ENCODE data around the gene HECTD2. TPM values are rescaled to one million over a fixed set of nuclear protein-coding genes. Genes with fewer than 3 reads are reported as not detected.
"Not testable (repeated sequence)": the region's sequence is repeated elsewhere in the genome, so short reads cannot be mapped to it uniquely, and the experiment has no call there.

Gene HECTD2
- total RNA-seq, 8 experiments from 2014 or later, result 4.5 to 28.1 (median 18.3) TPM

DNA sequence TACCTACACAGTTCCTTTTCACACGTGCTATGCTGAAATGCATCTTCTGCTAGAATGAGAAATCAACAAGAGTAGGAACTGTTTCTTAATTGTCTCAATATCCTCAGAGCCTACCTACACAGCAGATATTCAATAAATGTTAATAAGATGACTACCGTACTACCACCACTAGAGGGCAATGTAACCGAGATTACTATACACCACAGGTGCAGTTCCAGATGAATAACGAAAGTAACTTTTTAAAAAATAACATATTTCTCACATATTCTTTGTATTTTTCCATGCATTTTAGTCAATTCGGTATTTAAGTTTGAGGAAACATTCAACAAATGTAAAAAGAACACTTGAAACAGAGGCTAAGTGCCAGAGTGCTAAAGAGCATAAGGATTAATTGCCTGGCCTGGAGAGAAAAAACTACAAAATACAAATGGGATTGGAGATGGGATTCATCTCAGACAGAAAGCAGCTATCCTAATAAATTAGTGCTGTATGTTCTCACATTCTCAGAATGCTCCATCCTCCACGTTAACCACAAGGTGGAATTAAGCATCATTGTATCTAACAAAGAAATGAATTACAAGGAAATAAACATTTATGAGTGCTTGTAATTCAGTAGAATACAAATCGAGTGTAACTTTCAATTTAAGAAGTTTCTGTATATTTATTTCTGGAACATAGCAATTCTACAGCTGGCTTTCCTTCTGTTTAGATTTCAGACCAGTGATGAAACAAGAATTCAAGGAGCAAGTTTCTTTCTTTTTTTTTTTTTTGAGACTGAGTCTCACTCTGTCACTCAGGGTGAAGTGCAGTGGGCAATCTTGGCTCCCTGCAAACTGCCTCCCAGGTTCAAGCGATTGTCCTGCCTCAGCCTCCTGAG, 20.3 kb upstream of the HECTD2 start:
- H3K27ac ChIP-seq, result no peak overlapping the region
- H3K4me3 ChIP-seq, result no peak overlapping the region
- peak in 7 of 8 experiments; percentile 51 to 93 (median 71) for ATAC-seq (replicated peaks in 6 of 8)
- in situ Hi-C loops (cut with MboI; ENCODE audit: low pct_unique_long_range_greater_than_20kb in 2 of 9, low sequenced_read_pairs in 9 of 9, unreplicated experiment in 9 of 9), result loop anchor here in 2 of 9 experiments (25.0 kb wide), 1 partner anchor 247 kb away; the partner anchor contains the start of gene PPP1R3C (in 2 of the 2)
- WGBS, 10 experiments, result 0 to 31% (median 13%) methylated on average over 4 to 8 of the region's 8 CpGs
- no peaks in the 10 kb centered on the region for H3K4me1 ChIP-seq (replicated peaks in 1 of 2)

DNA sequence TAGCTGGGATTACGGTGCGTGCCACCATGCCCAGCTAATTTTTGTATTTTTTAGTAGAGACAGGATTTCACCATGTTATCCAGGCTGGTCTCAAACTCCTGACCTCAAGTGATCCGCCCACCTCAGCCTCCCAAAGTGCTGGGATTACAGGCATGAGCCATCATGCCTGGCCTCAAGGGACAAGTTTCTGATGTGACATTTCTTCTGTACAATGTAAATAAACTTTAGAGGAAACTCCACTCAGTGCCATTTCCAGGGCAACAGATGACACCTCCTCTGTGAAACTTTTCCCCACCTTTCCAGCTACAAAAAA, 19.7 kb upstream of the HECTD2 start:
- not testable (repeated sequence) for H3K4me3 ChIP-seq; H3K27ac ChIP-seq; ATAC-seq (replicated peaks in 6 of 8); H3K4me1 ChIP-seq (replicated peaks in 1 of 2)
- 91 to 100% (median 96%) methylated on average over 1 to 3 of the region's 3 CpGs; no CpG with 5 or more reads in 4 of the 10 experiments for WGBS, 10 experiments
- in situ Hi-C loops (cut with MboI; ENCODE audit: low pct_unique_long_range_greater_than_20kb in 2 of 9, low sequenced_read_pairs in 9 of 9, unreplicated experiment in 9 of 9), result loop anchor here in 2 of 9 experiments (25.0 kb wide), 1 partner anchor 247 kb away; the partner anchor contains the start of gene PPP1R3C (in 2 of the 2)

DNA sequence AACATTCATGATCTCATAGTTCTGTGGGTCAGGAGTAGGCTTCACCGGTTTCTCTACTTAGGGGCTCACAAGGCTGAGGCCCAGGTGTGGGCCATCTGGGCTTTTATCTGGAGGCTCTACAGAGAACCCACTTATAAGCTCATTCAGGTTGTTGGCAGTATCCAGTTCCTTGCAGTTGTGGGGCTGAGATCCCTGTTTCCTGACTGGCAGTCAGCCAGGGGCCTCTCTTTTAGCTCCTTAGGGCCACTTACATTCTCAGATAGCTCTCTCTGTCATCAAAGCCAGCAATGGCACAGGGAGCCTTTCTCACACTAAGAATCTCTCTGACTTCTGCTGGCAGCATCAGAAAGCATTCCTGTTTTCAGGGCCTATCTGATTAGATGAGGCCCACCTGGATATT, 18.2 kb upstream of the HECTD2 start:
- WGBS, 10 experiments, result 60 to 100% (median 100%) methylated on average over 1 of the region's 1 CpG; no CpG with 5 or more reads in 7 of the 10 experiments

DNA sequence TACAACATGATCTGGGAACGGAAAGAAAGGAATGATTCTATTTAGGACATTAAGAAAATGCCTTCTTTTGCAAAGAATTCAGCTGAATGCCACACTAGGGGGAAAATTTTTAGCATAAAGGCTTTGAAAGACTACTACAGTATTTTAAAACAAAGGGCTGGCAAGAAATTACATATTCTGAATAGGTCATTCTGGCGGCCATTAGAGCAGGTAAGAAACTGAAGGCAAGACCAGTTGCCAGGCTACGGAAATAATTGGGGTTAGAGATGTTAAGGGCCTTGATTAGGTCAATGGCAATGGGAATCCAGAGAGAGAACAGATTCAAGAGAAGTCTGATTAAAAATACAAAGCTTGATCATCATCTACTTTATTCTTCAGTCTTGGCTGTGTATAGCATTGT, 3.8 kb upstream of the HECTD2 start:
- Histone ChIP-seq H3K27ac (no peak overlapping the region), H3K4me1 (replicated peaks in 1 of 2) (peaks cover 3 to 14% of the 10 kb centered on the region in 2 donors), H3K4me3 (no peak overlapping the region)
- WGBS, 10 experiments, result 33 to 90% (median 82%) methylated on average over 1 to 3 of the region's 3 CpGs
- no peak for ATAC-seq (replicated peaks in 6 of 8)
- in situ Hi-C loops (cut with MboI; ENCODE audit: low pct_unique_long_range_greater_than_20kb in 2 of 9, low sequenced_read_pairs in 9 of 9, unreplicated experiment in 9 of 9), result loop anchor here in 1 of 9 experiments (25.0 kb wide), 1 partner anchor 481 kb away; no protein-coding TSS in a partner anchor

More for the DNA sequence above, 18.2 kb upstream of the HECTD2 start:
- Histone ChIP-seq H3K4me1 (replicated peaks in 1 of 2) (no peaks in the 10 kb centered on the region), H3K4me3 (no peak overlapping the region), H3K27ac (no peak overlapping the region)
- in situ Hi-C loops (cut with MboI; ENCODE audit: low pct_unique_long_range_greater_than_20kb in 2 of 9, low sequenced_read_pairs in 9 of 9, unreplicated experiment in 9 of 9), result loop anchor here in 2 of 9 experiments (25.0 kb wide), 1 partner anchor 245 kb away; the partner anchor contains the start of gene PPP1R3C (in 2 of the 2)
- ATAC-seq (replicated peaks in 6 of 8), result no peak

DNA sequence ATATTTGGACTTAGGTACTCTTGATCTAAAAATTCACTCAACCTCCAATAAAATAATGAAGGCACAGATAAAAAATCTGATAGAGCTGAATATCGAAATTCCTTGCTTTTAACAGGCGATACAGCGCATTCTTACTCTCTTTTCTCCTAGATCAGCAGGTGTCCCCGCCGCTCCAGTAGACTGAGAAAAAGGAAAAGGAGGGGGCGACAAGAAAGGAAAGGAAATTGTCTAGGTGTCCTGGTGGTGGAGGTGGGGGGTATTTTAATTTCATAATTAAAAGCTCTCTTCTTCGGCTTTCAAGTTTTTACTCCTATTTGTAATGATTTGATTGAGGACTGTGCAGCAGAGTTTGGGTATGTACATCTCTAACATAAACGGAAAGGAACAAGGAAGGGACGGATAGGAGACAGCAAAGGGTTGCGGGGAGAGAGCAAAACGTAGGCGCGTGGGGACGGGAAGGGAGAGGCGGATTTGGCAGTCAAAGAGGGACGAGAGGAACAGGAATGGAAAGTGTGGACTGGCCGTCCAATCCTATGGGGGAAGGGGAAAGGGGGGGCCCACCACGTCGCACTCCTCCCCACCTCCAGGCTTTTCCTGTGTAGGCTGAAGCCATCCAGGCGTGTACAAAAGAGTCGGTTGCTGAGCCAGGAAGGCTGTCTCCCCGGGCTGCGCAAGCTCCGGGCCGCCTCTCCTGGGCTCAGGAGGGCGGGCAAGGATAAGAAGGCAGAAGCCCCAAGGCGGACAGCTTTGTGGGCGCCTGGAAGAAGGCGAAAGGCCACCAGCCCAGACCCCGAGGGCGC, 875 bp upstream of the HECTD2 start:
- H3K4me3 ChIP-seq, result peak overlapping the region; percentile 79 to 93 (median 86)
- H3K4me1 ChIP-seq (replicated peaks in 1 of 2), result peaks cover 5 to 26% of the 10 kb centered on the region in 2 donors
- H3K27ac ChIP-seq, result peak overlapping the region; percentile 98
- ATAC-seq (replicated peaks in 6 of 8), result peak; percentile 52 to 69 (median 60)
- in situ Hi-C loops (cut with MboI; ENCODE audit: low pct_unique_long_range_greater_than_20kb in 2 of 9, low sequenced_read_pairs in 9 of 9, unreplicated experiment in 9 of 9), result loop anchor here in 1 of 9 experiments (25.0 kb wide), 1 partner anchor 478 kb away; no protein-coding TSS in a partner anchor
- WGBS, 10 experiments, result 0 to 24% (median 1%) methylated on average over 2 to 12 of the region's 31 CpGs; no CpG with 5 or more reads in 1 of the 10 experiments

DNA sequence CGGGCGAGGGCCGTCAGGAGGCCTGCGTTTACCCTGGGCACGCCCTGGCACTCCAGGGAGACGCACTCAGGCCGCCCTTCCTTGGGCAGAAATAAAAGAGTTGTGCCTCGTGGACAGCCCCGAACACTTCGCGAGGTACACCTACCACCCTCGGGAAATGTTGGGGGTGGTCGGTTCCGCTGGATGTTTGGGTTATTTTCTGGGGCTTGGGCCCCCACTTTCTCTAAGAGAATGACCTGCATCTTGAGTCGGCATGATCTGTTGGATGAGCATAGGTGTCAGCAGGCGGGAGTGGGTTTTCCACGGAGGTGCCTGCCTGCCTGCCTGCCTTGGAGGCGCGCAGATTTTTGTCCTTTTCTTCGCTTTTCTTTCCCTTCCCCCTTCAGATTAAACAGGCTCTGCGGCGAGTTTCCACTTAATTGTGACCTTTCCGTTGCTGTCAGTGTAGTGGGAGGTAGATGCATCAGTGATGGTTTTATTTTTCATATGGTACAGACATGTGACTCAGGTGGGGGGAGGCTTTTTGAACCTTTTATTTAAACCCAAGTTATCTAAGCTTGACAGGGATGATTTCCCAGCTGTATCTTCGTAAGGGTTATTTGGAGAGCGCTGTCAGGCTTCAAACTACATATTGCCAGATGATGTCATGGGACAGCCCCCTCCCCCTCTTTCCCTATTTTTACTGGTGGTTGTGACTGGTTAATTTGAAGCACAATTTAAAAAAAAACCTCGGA, 661 bp downstream of the HECTD2 start:
- H3K4me1 ChIP-seq (replicated peaks in 1 of 2), result peaks cover 5 to 26% of the 10 kb centered on the region in 2 donors
- in situ Hi-C loops (cut with MboI; ENCODE audit: low pct_unique_long_range_greater_than_20kb in 2 of 9, low sequenced_read_pairs in 9 of 9, unreplicated experiment in 9 of 9), result loop anchor here in 1 of 9 experiments (25.0 kb wide), 1 partner anchor 476 kb away; no protein-coding TSS in a partner anchor
- 0 to 14% (median 0%) methylated on average over 1 to 10 of the region's 26 CpGs for WGBS, 10 experiments
- H3K4me3 ChIP-seq, result peak overlapping the region; percentile 79 to 93 (median 86)
- peak in 4 of 8 experiments; percentile 1 to 2 (median 2) for ATAC-seq (replicated peaks in 6 of 8)
- H3K27ac ChIP-seq, result peak overlapping the region; percentile 98

DNA sequence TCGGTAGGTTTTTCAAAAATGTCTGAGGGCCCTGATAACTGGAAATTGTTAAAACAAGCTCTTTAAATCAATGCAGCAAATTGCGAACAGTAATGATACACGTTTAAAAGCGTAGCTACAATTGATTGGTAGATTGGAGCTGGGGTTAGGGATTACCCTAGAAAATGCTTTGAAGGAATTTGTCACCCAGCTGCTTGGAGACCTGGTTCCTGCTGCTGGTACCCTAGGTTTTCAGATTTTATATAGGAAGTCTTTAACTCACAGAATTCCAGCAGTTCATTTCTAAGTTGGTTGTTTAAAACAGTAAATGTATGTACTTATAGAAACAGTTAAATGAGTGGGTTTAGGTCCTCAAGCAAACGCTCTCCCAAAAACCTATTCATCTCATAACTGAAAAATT, 1.5 kb downstream of the HECTD2 start:
- ATAC-seq (replicated peaks in 6 of 8), result no peak
- WGBS, 10 experiments, result 33 to 88% (median 46%) methylated on average over 2 to 5 of the region's 5 CpGs; no CpG with 5 or more reads in 1 of the 10 experiments
- in situ Hi-C loops (cut with MboI; ENCODE audit: low pct_unique_long_range_greater_than_20kb in 2 of 9, low sequenced_read_pairs in 9 of 9, unreplicated experiment in 9 of 9), result loop anchor here in 1 of 9 experiments (25.0 kb wide), 1 partner anchor 476 kb away; no protein-coding TSS in a partner anchor
- peaks cover 5 to 26% of the 10 kb centered on the region in 2 donors for H3K4me1 ChIP-seq (replicated peaks in 1 of 2)
- no peak overlapping the region for H3K27ac ChIP-seq
- peak overlapping the region; percentile 79 to 93 (median 86) for H3K4me3 ChIP-seq

DNA sequence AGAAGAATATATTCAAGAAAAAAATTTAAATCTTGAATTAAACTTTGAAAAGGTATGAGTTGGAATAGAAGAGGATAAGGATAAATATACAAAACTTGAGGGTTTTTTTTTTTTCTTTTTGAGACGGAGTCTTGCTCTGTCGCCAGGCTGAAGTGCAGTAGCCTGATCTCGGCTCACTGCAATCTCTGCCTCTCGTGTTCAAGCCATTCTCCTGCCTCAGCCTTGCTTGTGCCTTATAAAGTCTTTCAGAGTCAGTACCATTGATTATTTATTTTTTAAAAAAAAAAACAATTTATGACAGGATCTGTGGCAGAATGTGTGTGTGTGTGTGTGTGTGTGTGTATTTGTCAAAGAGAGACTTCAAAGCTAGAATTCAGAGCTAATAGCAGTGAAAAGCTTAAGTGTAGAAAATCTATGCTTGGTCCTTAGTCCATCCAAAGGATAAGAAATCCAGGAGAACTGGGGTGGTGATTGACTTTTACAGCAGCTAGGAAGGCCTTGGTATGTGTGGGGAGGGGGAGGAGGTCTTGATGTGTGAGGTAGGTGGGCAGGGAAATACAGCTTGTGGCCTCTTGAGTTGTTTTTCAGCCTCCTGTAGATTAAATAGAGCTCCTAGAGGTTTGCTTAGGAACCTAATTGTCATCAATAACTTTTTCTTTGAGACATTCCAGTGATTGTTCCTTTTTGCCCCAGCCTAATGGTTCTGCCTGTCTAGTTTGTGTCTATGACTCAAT, 2.4 kb downstream of the HECTD2 start:
- Histone ChIP-seq H3K4me3 (peak overlapping the region in 4 of 5 donors; percentile 79 to 93 (median 83)), H3K4me1 (replicated peaks in 1 of 2) (peaks cover 5 to 26% of the 10 kb centered on the region in 2 donors), H3K27ac (no peak overlapping the region)
- WGBS, 10 experiments, result 24 to 97% (median 70%) methylated on average over 1 to 4 of the region's 4 CpGs; no CpG with 5 or more reads in 1 of the 10 experiments
- in situ Hi-C loops (cut with MboI; ENCODE audit: low pct_unique_long_range_greater_than_20kb in 2 of 9, low sequenced_read_pairs in 9 of 9, unreplicated experiment in 9 of 9), result loop anchor here in 1 of 9 experiments (25.0 kb wide), 1 partner anchor 475 kb away; no protein-coding TSS in a partner anchor
- no peak for ATAC-seq (replicated peaks in 6 of 8)

DNA sequence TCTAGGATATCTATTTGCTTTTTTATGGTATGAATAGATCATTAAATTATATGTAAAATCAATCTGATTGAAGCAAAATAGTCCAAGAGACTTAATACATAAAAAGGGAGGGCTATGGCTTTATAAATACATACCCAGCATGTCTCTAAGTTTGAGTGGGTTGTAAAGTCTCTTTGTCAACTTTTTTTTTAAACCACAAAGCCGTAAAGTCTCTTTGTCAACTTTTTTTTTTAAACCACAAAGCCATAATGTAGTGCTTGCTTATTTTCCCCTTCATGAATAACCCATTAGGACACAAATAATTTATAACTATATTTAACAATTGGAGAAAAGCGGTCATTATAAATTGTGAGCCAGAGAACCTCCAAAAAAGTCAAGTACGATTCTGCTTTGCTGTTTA, 5.7 kb downstream of the HECTD2 start:
- no peak overlapping the region for H3K4me3 ChIP-seq
- WGBS, 10 experiments, result 0 to 100% (median 75%) methylated on average over 1 to 3 of the region's 3 CpGs
- ATAC-seq (replicated peaks in 6 of 8), result no peak
- peaks cover 2 to 14% of the 10 kb centered on the region in 2 donors for H3K4me1 ChIP-seq (replicated peaks in 1 of 2)
- no peak overlapping the region for H3K27ac ChIP-seq
- in situ Hi-C loops (cut with MboI; ENCODE audit: low pct_unique_long_range_greater_than_20kb in 2 of 9, low sequenced_read_pairs in 9 of 9, unreplicated experiment in 9 of 9), result loop anchor here in 1 of 9 experiments (25.0 kb wide), 1 partner anchor 471 kb away; no protein-coding TSS in a partner anchor

DNA sequence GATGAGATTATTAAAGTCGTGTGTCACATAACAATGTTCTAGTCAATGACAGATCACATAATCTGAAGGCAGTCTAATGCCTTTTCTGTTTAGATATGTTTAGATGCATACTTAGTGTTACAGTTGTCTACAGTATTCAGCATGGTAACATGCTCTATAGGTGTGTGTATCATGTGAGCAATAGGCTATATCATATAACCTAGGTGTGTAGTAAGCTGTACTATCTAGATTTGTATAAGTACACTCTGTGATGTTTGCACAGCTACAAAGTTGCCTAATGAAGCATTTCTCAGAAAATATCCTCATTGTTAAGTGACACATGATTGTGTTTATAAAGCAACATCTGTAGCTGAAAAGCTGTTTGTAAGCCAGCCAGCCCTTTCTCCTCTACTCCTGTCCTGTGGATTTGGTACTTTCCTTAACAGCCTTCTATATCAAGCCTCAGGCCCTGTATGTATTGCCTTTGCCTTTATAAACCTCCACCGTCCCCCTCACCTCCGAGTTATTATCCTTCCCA, 6.3 kb downstream of the HECTD2 start:
- in situ Hi-C loops (cut with MboI; ENCODE audit: low pct_unique_long_range_greater_than_20kb in 2 of 9, low sequenced_read_pairs in 9 of 9, unreplicated experiment in 9 of 9), result loop anchor here in 1 of 9 experiments (25.0 kb wide), 1 partner anchor 471 kb away; no protein-coding TSS in a partner anchor
- Histone ChIP-seq H3K4me1 (replicated peaks in 1 of 2) (peaks cover 2 to 11% of the 10 kb centered on the region in 2 donors), H3K4me3 (no peak overlapping the region), H3K27ac (no peak overlapping the region)
- WGBS, 10 experiments, result 0 to 100% (median 80%) methylated on average over 1 to 2 of the region's 3 CpGs; no CpG with 5 or more reads in 3 of the 10 experiments
- ATAC-seq (replicated peaks in 6 of 8), result no peak

DNA sequence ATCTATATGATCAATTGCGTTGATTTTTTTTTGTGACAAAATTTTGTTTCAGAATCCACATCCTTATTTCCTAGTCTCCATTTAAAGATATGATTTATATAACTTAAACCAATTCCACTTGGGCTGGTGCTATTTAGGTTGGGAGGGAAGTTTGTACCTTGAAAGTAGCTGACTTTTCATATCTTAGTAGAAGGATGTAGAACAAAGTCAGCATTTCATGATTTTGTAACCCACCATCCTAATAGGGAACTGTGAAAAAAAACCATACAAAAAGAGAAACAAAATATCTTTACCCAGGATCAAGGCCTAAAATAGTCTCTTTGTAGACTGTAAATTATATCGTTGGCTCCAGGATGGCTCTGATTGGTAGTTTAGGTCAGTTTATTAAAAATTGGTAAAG, 8.3 kb downstream of the HECTD2 start:
- WGBS, 10 experiments, result 89 to 100% (median 100%) methylated on average over 1 to 2 of the region's 2 CpGs; no CpG with 5 or more reads in 1 of the 10 experiments
- Histone ChIP-seq H3K4me1 (replicated peaks in 1 of 2) (no peaks in the 10 kb centered on the region), H3K27ac (no peak overlapping the region), H3K4me3 (no peak overlapping the region)
- in situ Hi-C loops (cut with MboI; ENCODE audit: low pct_unique_long_range_greater_than_20kb in 2 of 9, low sequenced_read_pairs in 9 of 9, unreplicated experiment in 9 of 9), result loop anchor here in 1 of 9 experiments (25.0 kb wide), 1 partner anchor 469 kb away; no protein-coding TSS in a partner anchor
- no peak for ATAC-seq (replicated peaks in 6 of 8)
